H1 (cell line): ENCODE data around the gene SLC9B2. TPM values are rescaled to one million over a fixed set of nuclear protein-coding genes. Genes with fewer than 3 reads are reported as not detected.

Source experiments
- CTCF ChIA-PET: fragments of 300-600 bp; sonication (Branson Sonifier 250); formaldehyde crosslinking; loops from one replicate; lab custom pipeline; 2021; ENCODE audit not compliant: partially characterized antibody; lab: Charles Lee
- POLR2A ChIA-PET: fragments of 300-600 bp; sonication (Branson Sonifier 250); formaldehyde crosslinking; loops from one replicate; lab custom pipeline; 2021; ENCODE audit warnings: inconsistent platforms; ENCODE audit not compliant: partially characterized antibody; lab: Charles Lee
- DNase-seq, 2 experiments: peaks; one replicate each; pipeline versions ENCODE4 v3.0.0 to v3.0.0-alpha.2; 2010 to 2022; ENCODE audit warnings: low spot score in 2 of 2, low read depth in 1 of 2, mixed read lengths in 1 of 2
- FAIRE-seq: peaks from 2 replicates; lab custom pipeline; 2011; peaks lifted over from hg19 to GRCh38; lab: Jason Lieb, UNC
- H2AFZ ChIP-seq: 2 replicates; pipeline ENCODE4 v1.8.1; 2012; ENCODE audit warnings: low read length, inconsistent platforms
- H2AK5ac ChIP-seq: 2 replicates; pipeline ENCODE4 v1.6.1; 2013; ENCODE audit warnings: low read depth, low read length
- H2BK120ac ChIP-seq: replicated peaks from 2 replicates; pipeline ENCODE3; 2013; ENCODE audit warnings: low read depth, low read length, inconsistent platforms
- H2BK12ac ChIP-seq: 2 replicates; pipeline ENCODE4 v1.6.1; 2013; ENCODE audit warnings: low read depth, low read length
- H2BK15ac ChIP-seq: 2 replicates; pipeline ENCODE4 v1.6.1; 2013; ENCODE audit warnings: low read length
- H2BK20ac ChIP-seq: 2 replicates; pipeline ENCODE4 v1.6.1; 2013; ENCODE audit warnings: low read length
- H2BK5ac ChIP-seq: 2 replicates; pipeline ENCODE4 v1.6.1; 2013; ENCODE audit warnings: low read depth, low read length
- H3K14ac ChIP-seq: 2 replicates; pipeline ENCODE4 v1.6.1; 2013; ENCODE audit warnings: inconsistent platforms; ENCODE audit not compliant: insufficient read length
- H3K18ac ChIP-seq: 2 replicates; pipeline ENCODE4 v1.6.1; 2013; ENCODE audit warnings: low read length; ENCODE audit errors: extremely low read depth
- H3K23ac ChIP-seq: 2 replicates; pipeline ENCODE4 v1.6.1; 2013; ENCODE audit warnings: inconsistent platforms; ENCODE audit not compliant: insufficient read length
- H3K23me2 ChIP-seq: 2 replicates; pipeline ENCODE4 v1.6.1; 2013; ENCODE audit warnings: low read depth, low read length
- H3K27ac ChIP-seq: 2 replicates; pipeline ENCODE4 v1.6.1; 2011; ENCODE audit warnings: low read depth, low read length, inconsistent platforms
- H3K27me3 ChIP-seq, 4 experiments: replicated peaks in 1 of 4; 1 replicate in 1 of 4; 2 replicates in 3 of 4; pipeline versions ENCODE4 v1.6.1 to v1.8.1; 2011 to 2013; ENCODE audit warnings: low read length in 3 of 4, mild to moderate bottlenecking in 3 of 4, inconsistent platforms in 2 of 4, mixed read lengths in 2 of 4, moderate library complexity in 1 of 4; ENCODE audit not compliant: control insufficient read depth in 3 of 4, insufficient read depth in 3 of 4; ENCODE audit errors: extremely low read depth in 1 of 4
- H3K36me3 ChIP-seq, 4 experiments: 2 replicates each; pipeline versions ENCODE4 v1.6.1 to v1.8.1; 2011 to 2013; ENCODE audit warnings: mild to moderate bottlenecking in 4 of 4, low read length in 3 of 4, moderate library complexity in 2 of 4, control low read depth in 1 of 4, inconsistent platforms in 1 of 4; ENCODE audit not compliant: insufficient read depth in 4 of 4, control insufficient read depth in 2 of 4
- H3K4ac ChIP-seq: replicated peaks from 2 replicates; pipeline ENCODE3; 2013; ENCODE audit warnings: low read length, low read depth, mixed read lengths, inconsistent platforms; ENCODE audit not compliant: insufficient read length
- H3K4me1 ChIP-seq, 4 experiments: replicated peaks in 1 of 4; 1 replicate in 1 of 4; 2 replicates in 3 of 4; pipeline versions ENCODE4 v1.6.1 to v1.8.1; 2011 to 2013; ENCODE audit warnings: low read length in 3 of 4, inconsistent platforms in 2 of 4, mixed read lengths in 1 of 4; ENCODE audit not compliant: insufficient read depth in 4 of 4, control insufficient read depth in 3 of 4
- H3K4me2 ChIP-seq, 2 experiments: 2 replicates each; pipeline versions ENCODE4 v1.6.1 to v1.8.1; 2011 to 2013; ENCODE audit warnings: low read depth in 2 of 2, low read length in 2 of 2, control low read depth in 1 of 2, inconsistent platforms in 1 of 2, mild to moderate bottlenecking in 1 of 2; ENCODE audit not compliant: insufficient read depth in 1 of 2
- H3K4me3 ChIP-seq, 4 experiments: fragments of 200-600, 300-600 bp in 1 of 4; sonication (generic), shearing (Covaris generic), sonication (Bioruptor Twin) in 1 of 4; 2 replicates each; pipeline versions ENCODE4 v1.5.1 to v1.8.1; 2011 to 2016; ENCODE audit warnings: low read length in 4 of 4, low read depth in 3 of 4, control low read depth in 2 of 4, inconsistent platforms in 2 of 4, mild to moderate bottlenecking in 2 of 4, mixed read lengths in 1 of 4, moderate library complexity in 1 of 4; ENCODE audit not compliant: insufficient read depth in 2 of 4; ENCODE audit errors: extremely low read depth in 1 of 4
- H3K56ac ChIP-seq: replicated peaks from 2 replicates; pipeline ENCODE3; 2013; ENCODE audit warnings: low read depth, mild to moderate bottlenecking, mixed read lengths, low read length, inconsistent platforms; ENCODE audit not compliant: insufficient read length
- H3K79me1 ChIP-seq: 2 replicates; pipeline ENCODE4 v1.6.1; 2013; ENCODE audit warnings: low read depth, low read length, control low read depth
- H3K79me2 ChIP-seq, 2 experiments: 2 replicates each; pipeline versions ENCODE4 v1.6.1 to v1.8.1; 2012 to 2013; ENCODE audit warnings: low read length in 2 of 2, mild to moderate bottlenecking in 2 of 2, inconsistent platforms in 1 of 2; ENCODE audit not compliant: insufficient read depth in 2 of 2, control insufficient read depth in 1 of 2
- H3K9ac ChIP-seq, 4 experiments: replicated peaks in 1 of 4; 1 replicate in 1 of 4; 2 replicates in 3 of 4; pipeline versions ENCODE4 v1.6.1 to v1.8.1; 2011 to 2013; ENCODE audit warnings: low read depth in 3 of 4, low read length in 3 of 4, control low read depth in 2 of 4, mild to moderate bottlenecking in 2 of 4, moderate library complexity in 2 of 4, inconsistent platforms in 1 of 4; ENCODE audit errors: extremely low read depth in 1 of 4
- H3K9me3 ChIP-seq, 2 experiments: 2 replicates each; pipeline versions ENCODE4 v1.6.1 to v1.8.1; 2012 to 2013; ENCODE audit warnings: mild to moderate bottlenecking in 2 of 2, moderate library complexity in 2 of 2, control low read depth in 1 of 2, inconsistent platforms in 1 of 2, low read depth in 1 of 2, low read length in 1 of 2, mixed read lengths in 1 of 2; ENCODE audit not compliant: insufficient read depth in 2 of 2
- H4K20me1 ChIP-seq, 2 experiments: replicated peaks in 1 of 2; 2 replicates each; pipeline versions ENCODE3 to v1.8.1; 2011 to 2013; ENCODE audit warnings: inconsistent platforms in 2 of 2, low read length in 2 of 2, mild to moderate bottlenecking in 1 of 2; ENCODE audit not compliant: insufficient read depth in 2 of 2, control insufficient read depth in 1 of 2
- H4K5ac ChIP-seq: 2 replicates; pipeline ENCODE4 v1.6.1; 2013; ENCODE audit warnings: low read length, low read depth, mixed read lengths, inconsistent platforms; ENCODE audit not compliant: insufficient read length
- H4K8ac ChIP-seq: 2 replicates; pipeline ENCODE4 v1.8.0; 2013; ENCODE audit warnings: mild to moderate bottlenecking, moderate library complexity, low read length, inconsistent platforms; ENCODE audit not compliant: insufficient read depth; ENCODE audit errors: extremely low read depth
- H4K91ac ChIP-seq: replicated peaks from 2 replicates; pipeline ENCODE3; 2013; ENCODE audit warnings: low read length, mixed read lengths, inconsistent platforms; ENCODE audit not compliant: insufficient read length
- RNF2 ChIP-seq: fragments of 200-900, 300-1000 bp; sonication (generic); IDR thresholded peaks from 2 replicates; pipeline ENCODE4 v1.7.1; 2016; ENCODE audit warnings: borderline replicate concordance, low read depth, mild to moderate bottlenecking, antibody characterized with exemption, low read length; ENCODE audit not compliant: poor library complexity, severe bottlenecking; ENCODE audit errors: missing control alignments
- SIRT6 ChIP-seq: IDR thresholded peaks from one replicate; pipeline ENCODE4 v1.7.1; 2012; ENCODE audit warnings: low read length, inconsistent platforms
- WGBS, 2 experiments: shearing (Covaris generic) in 1 of 2; methylation state at CpG; one replicate each; pipeline versions ENCODE4 v1.1.6 to v1.1.7; 2013 to 2015; ENCODE audit warnings: low lambda C conversion rate in 2 of 2, mixed read lengths in 2 of 2, inconsistent platforms in 1 of 2, low coverage in 1 of 2, missing lambda C conversion rate in 1 of 2; ENCODE audit not compliant: insufficient replicate concordance in 2 of 2, insufficient coverage in 1 of 2, insufficient read length in 1 of 2; ENCODE audit errors: extremely low coverage in 1 of 2, missing lambda C conversion rate in 1 of 2; 5-methylcytosine and 5-hydroxymethylcytosine counted together
- polyA plus RNA-seq, 7 experiments: library from polyadenylated mRNA; depleted of rRNA in 3 of 7; stranded (reverse) in 5 of 7; unstranded in 2 of 7; fragments of >200 nt in 5 of 7; fragments of 200-250 nt in 2 of 7; gene quantifications; 1 replicate in 5 of 7; 2 replicates in 1 of 7; 4 replicates in 1 of 7; pipeline versions ENCODE4 v1.2.1 to v1.2.3, GENCODE V29; 2011 to 2013; ENCODE audit warnings: missing spikeins in 2 of 7, mixed read lengths in 2 of 7
- total RNA-seq: library from RNA; stranded (reverse); fragmentation: NEBNext Ultra II Directional; extraction: Animal tissue kit (Norgen Biotek cat#: 25700); gene quantifications from 2 replicates; pipeline ENCODE4 v1.2.1, GENCODE V29; 2021

The SLC9B2 gene
- total and polyA plus RNA-seq, 2 of the 8 experiments (the other 6 are each of a cell fraction or from before 2014, with no cell fraction given): 3.2 to 5.2 TPM

DNA sequence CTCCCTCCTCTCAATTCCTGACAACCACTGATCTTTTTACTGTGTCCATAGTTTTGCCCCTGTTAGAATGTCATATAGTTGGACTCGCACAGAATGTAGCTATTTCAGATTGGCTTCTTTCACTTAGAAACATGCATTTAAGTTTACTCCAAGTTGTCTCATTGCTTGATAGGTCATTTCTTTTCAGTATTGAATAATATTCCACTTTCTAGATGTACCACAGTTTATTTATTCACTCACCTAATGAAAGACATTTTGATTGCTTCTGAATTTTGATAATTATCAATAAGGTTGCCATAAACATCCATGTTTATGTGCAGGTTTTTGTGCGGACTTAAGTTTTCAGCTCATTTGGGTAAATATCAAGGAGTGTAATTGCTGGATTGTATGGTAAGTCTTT, 95.6 kb downstream of the SLC9B2 start:
- H3K18ac ChIP-seq: no peak overlapping the region
- H4K8ac ChIP-seq: no peak overlapping the region
- H3K9ac ChIP-seq: no peak overlapping the region
- no peaks in the 10 kb centered on the region for H3K23me2 ChIP-seq
- H3K56ac ChIP-seq: no peak overlapping the region
- no peaks in the 10 kb centered on the region for H3K4me1 ChIP-seq
- no peak overlapping the region for H2AFZ ChIP-seq
- no peak overlapping the region for H2BK5ac ChIP-seq
- H2BK15ac ChIP-seq: no peak overlapping the region
- 93% methylated on average over 2 of the region's 2 CpGs; no CpG with 5 or more reads in 1 of the 2 experiments for WGBS, 2 experiments
- no peak overlapping the region for H3K4me2 ChIP-seq
- H2AK5ac ChIP-seq: no peak overlapping the region
- no peak overlapping the region for H2BK120ac ChIP-seq
- H3K79me2 ChIP-seq: no peaks in the 10 kb centered on the region
- no peak overlapping the region for H3K4me3 ChIP-seq
- H4K91ac ChIP-seq: no peak overlapping the region
- ChIA-PET POLR2A (no interaction called here), CTCF (interaction anchor here (1.6 kb wide), 1 partner anchor 32 kb away, joined by 3 read pairs; no protein-coding TSS in a partner anchor)
- no peak for FAIRE-seq
- no peaks in the 10 kb centered on the region for H4K20me1 ChIP-seq
- no peak overlapping the region for H4K5ac ChIP-seq
- TF ChIP-seq SIRT6: no peak
- no peak for TF ChIP-seq RNF2
- no peak overlapping the region for H3K4ac ChIP-seq
- no peak overlapping the region for H3K23ac ChIP-seq
- H3K27me3 ChIP-seq: no peaks in the 10 kb centered on the region
- no peaks in the 10 kb centered on the region for H3K36me3 ChIP-seq
- no peak overlapping the region for H2BK12ac ChIP-seq
- no peaks in the 10 kb centered on the region for H3K79me1 ChIP-seq
- H3K27ac ChIP-seq: no peak overlapping the region
- 0 out of 4 replicates have a peak, but pooled peaks cover 0 to 3% of the 10 kb centered on the region in 2 experiments for H3K9me3 ChIP-seq
- no peak overlapping the region for H2BK20ac ChIP-seq
- DNase-seq: no peak
- no peak overlapping the region for H3K14ac ChIP-seq

Other genes starting within 250 kb of the SLC9B2 start
- gene UBE2D3, start 249.2 kb downstream of the SLC9B2 start, total RNA-seq: 377 and 396 TPM in 2 replicates
- gene UBE2D3, start 249.2 kb downstream of the SLC9B2 start, polyA plus RNA-seq (2011; rRNA removed): 411 and 544 TPM in 2 replicates
- gene CISD2, start 207.8 kb downstream of the SLC9B2 start, total RNA-seq: 47.5 and 48.3 TPM in 2 replicates
- gene CISD2, start 207.8 kb downstream of the SLC9B2 start, polyA plus RNA-seq (2011; rRNA removed): 14.9 and 23.7 TPM in 2 replicates
- gene SLC9B1, start 57.1 kb downstream of the SLC9B2 start, total RNA-seq: 0.19 TPM in 1 of 2 replicates, not detected in the other
- 0.08 and 0.25 TPM in 2 replicates for gene SLC9B1, start 57.1 kb downstream of the SLC9B2 start, polyA plus RNA-seq (2011; rRNA removed)
- gene BDH2, start 23.1 kb upstream of the SLC9B2 start, total RNA-seq: 44.6 and 46.0 TPM in 2 replicates
- gene BDH2, start 23.1 kb upstream of the SLC9B2 start, polyA plus RNA-seq (2011; rRNA removed): 20.4 and 46.2 TPM in 2 replicates
- gene CENPE, start 121.6 kb upstream of the SLC9B2 start, total RNA-seq: 49.0 and 51.0 TPM in 2 replicates
- gene CENPE, start 121.6 kb upstream of the SLC9B2 start, polyA plus RNA-seq (2011; rRNA removed): 1.1 and 2.1 TPM in 2 replicates